NCI-H345 treated with DMSO at 0.1 percent for 48 hours (cell line): ENCODE data around the gene ADORA1.

Experiments
- DNase-seq: peaks from one replicate; lab custom pipeline; 2025; ENCODE audit not compliant: unreplicated experiment; lab: John Stamatoyannopoulos, UW

Gene ADORA1

GRCh38 chr1:203210350-203210749 is 82.8 kb downstream of the ADORA1 start:
- DNase-seq: no peak

GRCh38 chr1:203210988-203211387 is 83.5 kb downstream of the ADORA1 start:
- DNase-seq: no peak

GRCh38 chr1:203211812-203212211 is 84.3 kb downstream of the ADORA1 start:
- DNase-seq: no peak

GRCh38 chr1:203213126-203213525 is 85.6 kb downstream of the ADORA1 start:
- DNase-seq: no peak

- no peak for DNase-seq
These were observed 87.3 kb downstream of the ADORA1 start for GRCh38 chr1:203214871-203215270.

GRCh38 chr1:203215573-203215972 is 88.0 kb downstream of the ADORA1 start:
- DNase-seq: no peak

GRCh38 chr1:203216274-203217138 is 89.0 kb downstream of the ADORA1 start:
- DNase-seq: peak; percentile 50
